ENCODE data around the gene OLA1.

GRCh38 chr2:174049895-174050294 lies 198.4 kb downstream of the OLA1 start:
- TF ChIP-seq POLR2A (IDR thresholded peaks at IDR 0.05; ENCODE audit: low read depth, low read length) (no peak), POLR2AphosphoS5 (IDR thresholded peaks at IDR 0.05; ENCODE audit: low read depth, low read length) (no peak), TAF1 (IDR thresholded peaks at IDR 0.05; ENCODE audit: borderline replicate concordance, low read depth, low read length) (no peak)

Measured in GM12892 (cell line).